Suprapubic skin (tissue), 4 donors: ENCODE measurements around the gene KRTAP22-2. TPM values are rescaled to one million over a fixed set of nuclear protein-coding genes. Genes with fewer than 3 reads are reported as not detected.

Experiments
- DNase-seq, 2 donors: peaks; one replicate each; pipeline ENCODE4 v3.0.0-alpha.2; 2019; ENCODE audit warnings: low spot score in 2 of 2
- H3K27ac ChIP-seq: fragments of 200-600 bp; sonication (generic); one replicate; pipeline ENCODE4 v1.5.1; 2019
- H3K27me3 ChIP-seq: fragments of 200-600 bp; sonication (generic); one replicate; pipeline ENCODE4 v1.5.1; 2019
- H3K36me3 ChIP-seq: fragments of 200-600 bp; sonication (generic); one replicate; pipeline ENCODE4 v1.5.1; 2019
- H3K4me1 ChIP-seq: fragments of 200-600 bp; sonication (generic); one replicate; pipeline ENCODE4 v1.5.1; 2019
- H3K4me3 ChIP-seq: fragments of 200-600 bp; sonication (generic); one replicate; pipeline ENCODE4 v1.5.1; 2019; ENCODE audit warnings: mild to moderate bottlenecking
- H3K9me3 ChIP-seq: fragments of 200-600 bp; sonication (generic); one replicate; pipeline ENCODE4 v1.5.1; 2019
- CTCF ChIP-seq, 2 donors: fragments of 200-600 bp in 1 of 2; fragments of 450-650 bp in 1 of 2; sonication (generic) in 1 of 2; IDR thresholded peaks; one replicate each; pipeline ENCODE4 v1.5.1; 2016 to 2019; ENCODE audit warnings: antibody characterized with exemption in 2 of 2, mild to moderate bottlenecking in 1 of 2, moderate library complexity in 1 of 2
- EP300 ChIP-seq: sonication (generic); formaldehyde crosslinking; IDR thresholded peaks from one replicate; pipeline ENCODE4 v1.6.1; 2017; ENCODE audit warnings: antibody characterized with exemption
- POLR2A ChIP-seq, 2 donors: fragments of 450-650 bp; IDR thresholded peaks; one replicate each; pipeline ENCODE4 v1.6.1; 2017; ENCODE audit warnings: antibody characterized with exemption in 2 of 2, mild to moderate bottlenecking in 2 of 2, moderate library complexity in 2 of 2
- POLR2AphosphoS5 ChIP-seq, 3 donors: sonication (generic); formaldehyde crosslinking; IDR thresholded peaks; one replicate each; pipeline ENCODE4 v1.6.1; 2017; ENCODE audit warnings: antibody characterized with exemption in 3 of 3
- WGBS: methylation state at CpG from one replicate; pipeline ENCODE4 v1.1.5; 2018; 5-methylcytosine and 5-hydroxymethylcytosine counted together
- total RNA-seq, 4 donors: library from RNA; depleted of rRNA; stranded (reverse); fragments of >200 nt; gene quantifications; one replicate each; pipeline ENCODE4 v1.1.0, GENCODE V29; 2016

Gene KRTAP22-2
- not detected for total RNA-seq

- H3K27me3 ChIP-seq = no peaks in the 10 kb centered on the region
Measured at GRCh38 chr21:30590297-30590696, at the start of gene KRTAP22-2. KRTAP22-2 (minus strand) TSS chr21:30590397.

GRCh38 chr21:30638686-30639085 lies 48.5 kb upstream of the KRTAP22-2 start:
- no peak for DNase-seq
- TF ChIP-seq POLR2A (IDR thresholded peaks at IDR 0.05) (no peak), POLR2AphosphoS5 (IDR thresholded peaks at IDR 0.05) (no peak), EP300 (no peak), CTCF (IDR thresholded peaks at IDR 0.05) (no peak)
- WGBS = 83% methylated on average over 3 of the region's 3 CpGs

More at GRCh38 chr21:30590297-30590696, at the start of gene KRTAP22-2:
- H3K4me3 ChIP-seq = no peak within 1 kb of the TSS
- H3K4me1 ChIP-seq = no peaks in the 10 kb centered on the region
- no peak within 1 kb of the TSS for H3K27ac ChIP-seq
- H3K9me3 ChIP-seq = no peaks in the 10 kb centered on the region
- TF ChIP-seq POLR2A (IDR thresholded peaks at IDR 0.05) (no peak), CTCF (IDR thresholded peaks at IDR 0.05) (no peak), EP300 (no peak), POLR2AphosphoS5 (IDR thresholded peaks at IDR 0.05) (no peak)
- DNase-seq = no peak
- H3K36me3 ChIP-seq = no peaks in the 10 kb centered on the region

GRCh38 chr21:30634906-30635305 lies 44.7 kb upstream of the KRTAP22-2 start, which contains the start of gene KRTAP20-2:
KRTAP20-2 (plus strand) TSS chr21:30635206; CDS start chr21:30635264, 58 bp downstream.
- H3K4me3 ChIP-seq = no peak within 1 kb of the TSS
- no peaks in the 10 kb centered on the region for H3K9me3 ChIP-seq
- no peak within 1 kb of the TSS for H3K27ac ChIP-seq
- no peaks in the 10 kb centered on the region for H3K27me3 ChIP-seq
- 93% methylated on average over 1 of the region's 1 CpG for WGBS
- DNase-seq = no peak
- no peaks in the 10 kb centered on the region for H3K4me1 ChIP-seq
- TF ChIP-seq EP300 (no peak), POLR2A (IDR thresholded peaks at IDR 0.05) (no peak), CTCF (IDR thresholded peaks at IDR 0.05) (no peak), POLR2AphosphoS5 (IDR thresholded peaks at IDR 0.05) (no peak)
- H3K36me3 ChIP-seq = no peaks in the 10 kb centered on the region

More at GRCh38 chr21:30638686-30639085, 48.5 kb upstream of the KRTAP22-2 start:
- H3K4me3 ChIP-seq = no peak overlapping the region
- no peaks in the 10 kb centered on the region for H3K27me3 ChIP-seq
- H3K9me3 ChIP-seq = no peaks in the 10 kb centered on the region
- no peak overlapping the region for H3K27ac ChIP-seq
- H3K36me3 ChIP-seq = no peaks in the 10 kb centered on the region
- H3K4me1 ChIP-seq = no peaks in the 10 kb centered on the region

GRCh38 chr21:30629200-30629599 lies 39.0 kb upstream of the KRTAP22-2 start:
- no peak overlapping the region for H3K27ac ChIP-seq
- no peak for DNase-seq
- no peaks in the 10 kb centered on the region for H3K4me1 ChIP-seq
- no peaks in the 10 kb centered on the region for H3K9me3 ChIP-seq
- no peak overlapping the region for H3K4me3 ChIP-seq
- no peaks in the 10 kb centered on the region for H3K36me3 ChIP-seq
- 76% methylated on average over 1 of the region's 1 CpG for WGBS
- no peaks in the 10 kb centered on the region for H3K27me3 ChIP-seq
- TF ChIP-seq CTCF (IDR thresholded peaks at IDR 0.05) (no peak), POLR2AphosphoS5 (IDR thresholded peaks at IDR 0.05) (no peak), EP300 (no peak), POLR2A (IDR thresholded peaks at IDR 0.05) (no peak)

- Histone ChIP-seq H3K9me3 (no peaks in the 10 kb centered on the region), H3K27ac (no peak overlapping the region), H3K36me3 (no peaks in the 10 kb centered on the region), H3K27me3 (no peaks in the 10 kb centered on the region), H3K4me1 (no peaks in the 10 kb centered on the region), H3K4me3 (no peak overlapping the region)
- WGBS = 83% methylated on average over 4 of the region's 4 CpGs
- DNase-seq = no peak
- TF ChIP-seq POLR2AphosphoS5 (IDR thresholded peaks at IDR 0.05) (no peak), CTCF (IDR thresholded peaks at IDR 0.05) (no peak), EP300 (no peak)
Measured at GRCh38 chr21:30628109-30628508, 37.9 kb upstream of the KRTAP22-2 start.
